GM18907 (cell line): Measurements from ENCODE around the gene N4BP2.
"Not testable (repeated sequence)": the region's sequence is repeated elsewhere in the genome, so short reads cannot be mapped to it uniquely, and the experiment has no call there.

ENCODE experiments used
- ATAC-seq: cut with Tn5 transposase; IDR thresholded peaks from one replicate; pipeline ENCODE4 v1.9.1; 2021; ENCODE audit warnings: mild to moderate bottlenecking, moderate library complexity; ENCODE audit not compliant: unreplicated experiment

Gene N4BP2

DNA sequence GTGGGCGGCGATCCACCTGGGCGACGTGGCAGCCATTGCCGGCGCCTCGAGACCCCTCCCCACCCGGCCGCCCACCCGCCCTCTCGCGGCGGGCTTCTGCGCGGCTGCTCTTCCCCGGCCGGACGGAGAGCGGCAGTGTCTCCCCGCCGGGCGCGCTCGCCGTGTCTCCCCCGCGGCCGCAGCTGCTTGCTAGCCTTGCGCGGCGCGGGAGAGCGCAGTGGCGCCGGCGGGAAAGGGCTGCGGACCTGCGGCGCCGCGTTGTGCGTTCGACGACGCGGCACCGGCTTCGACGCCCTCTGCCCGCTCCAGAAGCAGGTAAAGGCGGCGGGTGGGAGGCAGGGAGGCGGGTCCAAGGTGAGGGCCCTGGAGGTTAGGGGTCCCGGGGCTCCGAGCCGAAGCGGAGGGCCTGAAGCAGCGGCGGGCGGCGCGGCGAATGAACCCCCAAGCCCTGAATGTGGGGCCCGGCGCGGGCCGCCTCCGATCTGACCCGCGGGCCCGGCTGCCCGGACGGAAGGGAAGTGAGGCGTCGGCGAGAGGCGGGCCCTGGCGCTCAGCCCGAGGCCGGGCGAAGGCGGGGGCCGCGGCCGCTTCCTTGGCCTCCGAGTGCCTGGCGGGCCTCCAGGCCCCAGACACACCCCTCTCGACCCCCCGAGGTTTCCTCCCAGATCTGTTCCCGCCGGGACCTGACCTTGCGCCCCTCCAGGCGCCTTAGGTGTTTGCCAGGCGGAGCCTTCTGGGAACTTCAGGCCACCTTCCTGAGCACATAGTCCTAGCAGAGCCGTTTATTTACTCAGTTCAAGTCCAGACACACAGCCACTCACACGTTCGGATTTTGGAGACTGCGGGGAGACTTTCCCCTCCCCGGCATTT lies at the start of gene N4BP2:
N4BP2 (plus strand) TSS at position 135 of the 870 bp plus-strand sequence. CDS start 40,491 bp downstream, outside the sequence.
- ATAC-seq = peak; percentile 63

DNA sequence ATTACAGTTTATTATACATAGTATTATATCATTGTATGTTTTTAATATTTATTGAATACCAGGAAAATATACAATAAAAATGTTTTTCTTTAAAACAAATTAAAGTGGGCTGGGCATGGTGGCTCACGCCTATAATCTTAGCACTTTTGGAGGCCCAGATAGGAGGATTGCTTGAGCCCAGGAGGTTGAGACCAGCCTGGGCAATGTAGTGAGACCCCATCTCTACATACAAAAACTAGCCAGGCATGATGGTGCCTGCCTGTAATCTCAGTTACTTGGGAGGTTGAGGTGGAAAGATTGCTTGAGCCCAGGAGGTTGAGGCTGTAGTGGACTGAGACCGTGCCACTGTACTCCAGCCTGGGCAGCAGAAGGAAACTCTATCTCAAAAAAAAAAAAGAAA lies 40.6 kb upstream of the N4BP2 start:
- no peak for ATAC-seq

DNA sequence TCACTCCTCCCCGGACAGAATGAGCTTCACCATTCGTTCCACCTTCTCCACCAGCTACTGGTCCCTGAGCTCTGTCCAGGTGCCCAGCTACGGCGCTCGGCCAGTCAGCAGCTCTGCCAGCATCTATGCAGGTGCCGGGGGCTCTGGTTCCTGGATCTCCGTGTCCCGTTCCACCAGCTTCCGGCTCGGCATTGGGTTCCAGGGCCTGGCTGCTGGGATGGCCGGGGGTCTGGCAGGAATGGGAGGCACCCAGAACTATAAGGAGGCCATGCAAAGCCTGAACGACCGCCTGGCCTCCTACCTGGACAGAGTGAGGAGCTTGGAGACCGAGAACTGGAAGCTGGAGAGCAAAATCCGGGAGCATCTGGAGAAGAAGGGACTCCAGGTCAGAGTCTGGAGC lies 36.4 kb upstream of the N4BP2 start:
- ATAC-seq = no peak

DNA sequence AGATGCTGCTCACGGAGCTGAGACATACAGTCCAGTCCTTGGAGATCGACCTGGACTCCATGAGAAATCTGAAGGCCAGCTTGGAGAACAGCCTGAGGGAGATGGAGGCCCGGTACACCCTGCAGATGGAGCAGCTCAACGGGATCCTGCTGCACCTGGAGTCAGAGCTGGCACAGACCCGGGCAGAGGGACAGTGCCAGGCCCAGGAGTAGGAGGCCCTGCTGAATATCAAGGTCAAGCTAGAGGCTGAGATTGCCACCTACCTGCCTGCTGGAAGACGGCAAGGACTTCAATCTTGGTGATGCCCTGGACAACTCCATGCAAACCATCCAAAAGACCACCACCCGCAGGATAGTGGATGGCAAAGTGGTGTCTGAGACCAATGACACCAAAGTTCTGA lies 35.5 kb upstream of the N4BP2 start:
- not testable (repeated sequence) for ATAC-seq

DNA sequence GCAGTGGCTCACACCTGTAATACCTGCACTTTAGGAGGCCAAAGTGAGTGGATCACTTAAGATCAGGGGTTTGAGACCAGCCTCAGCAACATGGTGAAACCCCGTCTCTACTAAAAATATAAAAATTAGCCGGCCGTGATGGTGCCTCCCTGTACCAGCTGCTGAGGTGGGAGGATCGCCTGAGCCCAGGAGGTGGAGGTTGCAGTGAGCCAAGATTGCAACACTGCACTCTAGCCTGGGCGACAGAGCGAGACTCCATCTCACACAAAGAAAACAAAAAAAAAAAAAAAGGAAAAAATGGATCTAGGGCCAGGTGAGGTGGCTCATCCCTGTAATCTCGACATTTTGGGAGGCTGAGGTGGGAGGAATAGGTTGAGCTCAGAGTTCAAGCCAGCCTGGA lies 32.6 kb upstream of the N4BP2 start:
- ATAC-seq = not testable (repeated sequence)

DNA sequence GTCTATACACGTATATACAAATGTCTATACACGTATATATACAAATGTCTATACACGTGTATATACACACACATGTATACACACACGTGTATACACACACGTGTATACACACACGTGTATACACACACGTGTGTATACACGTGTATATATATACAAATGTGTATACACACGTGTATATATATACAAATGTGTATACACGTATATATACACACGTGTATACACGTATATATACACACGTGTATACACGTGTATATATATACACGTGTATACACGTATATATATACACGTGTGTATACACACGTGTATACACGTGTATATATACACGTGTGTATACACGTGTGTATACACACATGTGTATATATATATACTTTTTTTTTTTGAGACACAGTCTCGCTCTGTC lies 23.9 kb upstream of the N4BP2 start:
- no peak for ATAC-seq

DNA sequence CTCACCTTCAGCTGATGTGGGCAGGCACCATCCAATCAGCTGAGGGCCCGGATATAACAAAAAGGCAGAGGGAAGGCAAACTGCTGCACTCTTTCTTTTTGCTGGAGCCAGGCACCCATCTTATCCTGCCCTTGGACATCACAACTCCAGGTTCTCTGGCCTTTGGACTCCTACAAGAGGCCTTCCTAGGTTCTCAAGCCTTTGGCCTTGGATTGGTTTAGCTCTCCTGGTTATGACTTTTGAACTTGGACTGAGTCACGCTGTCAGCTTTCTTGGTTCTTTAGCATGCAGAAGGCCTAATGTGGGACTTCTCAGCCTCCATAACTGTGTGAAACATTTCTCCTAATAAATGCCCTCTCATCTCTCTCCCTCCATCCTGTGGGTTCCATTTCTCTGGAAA lies 23.0 kb upstream of the N4BP2 start:
- ATAC-seq = no peak

DNA sequence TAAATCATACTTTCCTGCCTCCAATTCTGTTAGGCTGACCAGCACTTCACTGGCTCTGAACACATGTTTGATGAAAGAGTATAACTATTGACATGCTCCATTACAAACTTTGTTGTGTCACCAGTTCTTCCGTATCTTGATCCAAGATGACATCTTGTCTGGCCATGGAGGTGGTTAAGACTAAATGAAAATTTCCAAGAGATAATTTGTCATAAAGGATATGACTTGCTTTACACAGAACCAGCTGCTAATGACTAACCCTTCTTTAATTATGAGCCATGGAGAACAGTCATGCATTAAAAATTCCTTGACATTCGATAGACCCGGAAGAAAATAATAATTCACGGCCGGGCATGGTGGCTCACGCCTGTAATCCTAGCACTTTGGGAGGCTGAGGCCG lies 17.7 kb upstream of the N4BP2 start:
- ATAC-seq = no peak

DNA sequence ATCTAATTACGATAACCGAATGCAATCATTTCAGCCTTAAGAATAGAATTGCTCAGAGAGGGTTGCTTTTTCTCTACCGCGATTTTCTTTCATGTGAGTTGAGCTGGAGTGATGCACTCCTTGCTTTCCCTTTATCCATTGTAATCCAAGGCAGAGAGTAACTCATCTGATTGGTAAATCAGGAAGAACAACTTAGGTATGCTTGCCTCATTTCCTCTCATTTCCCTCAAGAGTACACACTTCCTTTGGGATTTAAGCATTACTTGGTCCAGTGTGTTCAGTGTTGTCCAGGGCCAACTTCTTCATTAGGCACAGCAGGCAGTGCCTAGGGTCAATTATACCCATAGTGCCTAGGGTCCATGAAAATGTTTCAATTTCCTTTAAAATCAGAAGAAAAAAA lies 15.7 kb upstream of the N4BP2 start:
- no peak for ATAC-seq

DNA sequence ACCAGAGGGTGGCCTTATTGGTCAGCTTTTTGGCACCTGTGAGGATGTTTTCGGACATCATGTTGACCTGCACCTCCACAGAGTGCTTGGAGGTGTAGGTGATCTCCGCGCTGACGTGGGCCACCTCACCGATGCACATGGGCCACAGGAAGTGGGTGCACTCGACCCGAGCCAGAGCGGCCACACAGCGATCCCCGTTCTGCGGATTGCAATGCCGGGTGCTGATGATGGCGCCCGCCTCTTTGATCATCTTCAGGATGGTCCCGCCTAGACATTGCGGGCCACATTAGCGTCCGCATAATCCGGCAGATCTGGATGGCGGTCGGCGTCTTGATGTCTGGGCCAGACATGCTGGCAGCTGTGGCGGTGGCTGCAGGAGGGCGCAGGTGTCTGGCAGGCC lies 12.9 kb upstream of the N4BP2 start:
- no peak for ATAC-seq

DNA sequence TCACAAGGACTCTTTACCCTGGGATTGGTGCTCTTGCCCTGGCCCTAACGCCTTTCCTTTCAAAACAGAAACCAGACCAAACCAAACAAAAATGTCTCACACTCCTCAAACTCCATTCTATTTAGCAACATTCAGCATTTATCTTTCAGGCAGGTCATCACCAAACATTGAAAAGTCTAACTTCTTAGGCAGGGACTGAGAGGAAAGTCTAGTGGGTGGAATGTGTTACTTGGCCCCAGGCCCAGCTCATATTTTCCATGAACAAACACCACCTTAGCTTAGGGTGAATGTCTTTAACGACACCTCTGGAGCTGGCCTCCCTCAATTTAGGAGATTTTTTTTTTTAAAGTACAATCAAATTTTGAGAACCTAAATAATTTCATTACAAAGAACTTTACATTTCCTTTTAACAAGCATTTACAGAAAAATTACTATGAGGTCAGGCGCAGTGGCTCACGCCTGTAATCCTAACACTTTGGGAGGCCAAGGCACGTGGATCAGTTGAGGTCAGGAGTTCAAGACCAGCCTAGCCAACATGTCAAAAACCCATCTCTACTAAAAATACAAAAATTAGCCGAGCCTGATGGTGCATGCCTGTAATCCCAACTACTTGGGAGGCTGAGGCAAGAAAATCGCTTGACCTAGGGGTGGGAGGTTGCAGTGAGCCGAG lies 10.2 kb upstream of the N4BP2 start:
- ATAC-seq = no peak

DNA sequence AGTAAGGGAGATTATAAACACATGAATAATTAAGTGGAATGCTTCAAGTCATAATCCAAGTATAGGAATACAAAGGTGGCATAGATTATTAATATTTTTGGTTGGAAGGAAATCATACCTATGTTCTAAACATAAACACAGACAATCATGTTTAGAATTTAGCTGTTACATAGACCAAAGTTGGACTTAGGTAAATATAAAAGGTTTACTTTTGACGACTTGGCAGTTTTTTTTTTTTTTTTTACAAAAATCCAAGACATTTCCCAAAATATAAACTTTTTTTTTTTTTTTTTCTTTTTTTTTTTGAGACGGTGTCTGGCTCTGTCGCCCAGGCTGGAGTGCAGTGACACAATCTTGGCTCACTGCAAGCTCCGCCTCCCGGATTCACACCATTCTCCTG lies 3.5 kb upstream of the N4BP2 start:
- no peak for ATAC-seq

DNA sequence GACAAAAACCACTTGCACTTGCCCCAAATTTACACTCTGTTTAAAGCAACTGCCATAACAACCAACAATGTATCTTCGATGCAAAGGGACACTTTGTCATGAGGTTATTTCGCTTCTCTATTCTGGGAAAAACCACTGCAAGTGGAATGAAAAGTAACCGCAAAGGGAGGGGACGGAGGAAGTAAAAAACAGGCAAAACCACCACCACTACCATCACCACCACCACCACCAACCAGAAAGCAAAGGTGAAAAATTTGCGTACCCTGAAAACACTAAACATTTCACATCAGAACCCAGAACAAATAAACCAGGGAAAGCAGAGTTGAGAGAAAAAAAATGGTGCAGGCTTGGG lies 1.2 kb upstream of the N4BP2 start:
- no peak for ATAC-seq

DNA sequence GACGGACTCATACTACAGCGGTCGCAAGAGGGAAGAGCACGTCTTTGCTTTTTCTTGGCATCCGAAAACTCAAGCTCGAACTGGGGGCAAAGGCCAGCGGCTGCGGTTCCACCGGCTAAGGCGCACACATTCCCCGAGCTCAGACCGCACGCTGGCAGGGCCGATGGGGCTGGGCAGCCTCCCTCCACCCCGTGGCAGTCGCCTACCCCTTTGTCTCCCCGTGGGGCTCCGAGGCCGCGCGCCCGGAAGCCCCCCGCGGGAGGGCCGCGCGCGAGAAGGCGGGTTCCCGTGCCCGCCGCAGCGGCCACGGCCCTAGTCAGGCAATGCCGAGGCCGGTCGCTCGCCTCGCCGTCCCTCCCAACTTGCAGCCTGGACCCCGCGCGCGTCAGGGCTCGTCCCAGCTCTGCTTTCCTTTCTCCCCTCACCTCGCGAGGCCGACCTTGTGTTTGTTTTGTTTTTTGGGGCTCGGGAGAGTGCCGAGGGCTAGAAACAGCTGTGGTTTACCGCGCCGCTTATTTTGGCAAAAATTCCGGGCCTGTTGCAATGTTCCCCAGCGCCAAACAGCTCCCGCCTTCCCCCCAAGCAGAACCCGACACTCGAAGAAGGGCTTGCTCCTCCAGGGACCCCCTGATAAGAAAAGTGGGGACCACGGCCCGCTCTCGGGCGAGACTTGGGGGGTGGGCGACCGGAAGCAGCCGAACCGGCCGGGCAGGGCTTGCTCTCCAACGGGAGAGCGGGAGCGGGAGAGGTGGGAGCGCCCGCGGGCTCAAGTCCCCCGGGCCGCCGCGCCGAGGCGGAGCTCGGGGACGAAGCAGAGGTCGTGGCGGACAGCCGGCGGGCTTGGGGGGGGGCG lies 561 bp upstream of the N4BP2 start:
- ATAC-seq = peak; percentile 29

DNA sequence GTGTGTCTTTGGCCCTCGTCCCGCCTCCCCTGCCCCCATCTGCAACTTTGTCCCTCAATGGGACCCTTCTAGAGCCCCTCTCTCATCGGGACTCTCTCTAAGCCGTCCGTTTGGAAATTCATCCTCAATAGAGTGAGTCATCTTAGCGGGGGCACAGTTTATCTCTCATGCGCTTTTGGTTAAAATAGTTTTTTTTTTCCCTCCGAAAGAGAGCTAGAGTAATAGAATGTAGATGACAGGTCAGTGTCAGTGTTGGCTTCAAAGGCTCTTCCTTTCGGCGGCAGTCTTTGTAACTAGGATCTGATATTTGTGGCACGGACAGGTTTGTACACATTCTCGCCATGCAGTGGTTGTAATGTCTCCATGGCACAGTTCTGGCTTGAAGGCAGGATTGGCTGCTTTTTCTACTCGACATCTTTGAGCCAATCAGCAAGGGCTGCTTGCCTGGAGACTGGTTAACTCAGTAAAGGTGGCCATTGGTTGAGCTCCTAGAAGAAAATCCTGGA lies 989 bp downstream of the N4BP2 start:
- ATAC-seq = peak; percentile 78

DNA sequence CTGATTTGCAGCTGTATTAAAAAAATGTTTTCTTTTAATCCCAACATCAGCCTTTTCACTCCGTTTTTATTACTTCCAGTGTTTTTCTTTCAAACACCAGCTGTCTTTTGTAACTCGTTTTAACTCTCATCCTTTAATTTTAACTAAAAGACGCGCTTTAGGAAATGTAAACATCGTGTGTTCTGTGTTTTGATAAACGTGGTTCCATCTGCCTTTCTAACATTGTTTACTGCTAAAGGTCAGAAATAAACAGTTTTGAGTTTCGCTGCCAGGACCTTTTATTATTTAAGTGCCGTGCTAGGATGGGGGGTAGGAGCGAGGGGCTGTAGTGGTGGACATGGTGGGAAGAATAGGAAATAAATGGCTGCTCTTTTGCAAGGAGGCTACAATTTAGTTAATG lies 1.5 kb downstream of the N4BP2 start:
- ATAC-seq = no peak

DNA sequence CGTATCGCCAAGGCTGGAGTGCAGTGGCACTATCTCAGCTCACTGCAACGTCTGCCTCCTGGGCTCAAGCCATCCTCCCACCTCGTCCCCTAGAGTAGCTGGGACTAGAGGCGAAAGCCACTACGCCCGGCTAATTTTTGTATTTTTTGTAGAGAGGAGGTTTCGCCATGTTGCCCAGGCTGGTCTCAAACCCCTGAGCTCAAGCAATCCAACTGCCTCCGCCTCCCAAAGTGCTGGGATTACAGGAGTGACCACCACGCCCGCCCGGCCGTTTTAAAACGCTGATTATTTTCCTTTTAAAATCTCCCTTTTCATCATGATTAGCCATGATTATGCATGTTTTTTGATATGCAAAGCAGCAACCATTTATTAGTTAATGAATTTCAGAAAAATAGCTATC lies 2.2 kb downstream of the N4BP2 start:
- no peak for ATAC-seq

DNA sequence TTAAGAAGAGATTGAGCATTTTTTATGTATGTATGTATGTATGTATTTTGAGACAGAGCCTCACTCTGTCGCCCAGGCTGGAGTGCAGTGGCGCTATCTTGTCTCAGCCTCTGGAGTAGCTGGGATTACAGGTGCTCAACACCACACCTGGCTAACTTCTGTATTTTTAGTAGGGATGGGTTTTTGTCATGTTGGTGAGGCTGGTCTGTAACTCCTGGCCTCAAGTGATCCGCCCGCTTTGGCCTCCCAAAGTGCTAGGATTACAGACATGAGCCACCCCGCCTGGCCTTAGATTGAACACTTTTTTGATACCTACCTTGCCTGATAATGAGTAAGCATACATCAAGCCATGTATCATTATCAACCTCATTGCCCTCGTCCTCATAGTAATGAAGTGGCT lies 2.7 kb downstream of the N4BP2 start:
- ATAC-seq = no peak

DNA sequence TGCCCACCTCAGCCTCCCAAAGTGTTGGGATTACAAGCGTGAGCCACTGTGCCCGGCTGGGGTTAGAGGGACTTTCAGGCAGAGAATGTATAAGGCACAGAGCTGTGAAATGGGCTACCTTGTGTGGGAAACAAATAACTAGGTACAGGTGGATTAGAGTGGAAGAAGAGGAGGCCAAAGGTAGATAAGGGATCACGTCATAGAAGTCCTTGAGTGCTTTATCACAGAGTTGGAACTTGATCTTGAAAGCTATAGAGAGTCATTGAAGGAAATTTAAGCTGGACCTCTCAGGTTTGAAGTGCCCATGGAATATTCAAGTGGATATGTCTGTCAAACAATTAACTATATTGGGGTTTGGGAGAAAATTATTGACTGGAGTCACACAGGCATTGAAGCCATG lies 8.4 kb downstream of the N4BP2 start:
- ATAC-seq = no peak

DNA sequence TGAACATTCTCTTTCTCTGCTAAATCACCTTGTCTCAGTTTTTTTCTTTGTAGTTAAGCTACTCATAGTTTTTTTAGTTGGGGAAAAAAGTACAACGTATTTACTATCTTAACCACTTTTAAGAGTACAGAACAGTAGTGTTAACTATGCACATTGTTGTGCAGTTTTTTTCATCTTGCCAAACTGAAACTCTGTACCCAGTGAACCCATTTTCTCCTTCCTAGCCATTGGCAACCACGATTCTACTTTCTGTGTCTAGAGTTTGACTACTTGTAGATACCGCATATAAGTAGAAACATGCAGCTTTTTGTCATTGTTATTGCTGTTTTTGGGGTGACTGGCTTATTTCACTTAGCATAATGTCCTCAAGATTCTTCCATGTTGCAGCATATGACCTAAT lies 10.0 kb downstream of the N4BP2 start:
- ATAC-seq = no peak

DNA sequence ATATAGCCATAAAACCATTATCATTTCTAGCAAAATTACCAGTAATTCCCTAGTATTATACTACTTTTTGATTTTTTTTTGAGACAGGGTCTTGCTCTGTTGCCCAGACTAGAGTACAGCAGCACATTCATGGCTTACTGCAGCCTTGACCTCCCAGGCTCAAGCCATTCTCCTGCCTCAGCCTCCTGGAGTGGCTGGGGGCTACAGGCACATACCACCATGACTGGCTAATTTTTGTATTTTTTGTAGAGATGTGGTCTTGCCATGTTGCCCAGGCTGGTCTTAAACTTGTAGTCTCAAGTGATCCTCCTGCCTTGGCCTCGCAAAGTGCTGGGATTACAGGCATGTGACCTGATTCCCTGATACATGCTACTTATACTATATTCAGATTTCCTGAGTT lies 13.7 kb downstream of the N4BP2 start:
- no peak for ATAC-seq
